ENCODE measurements around the gene MRPL55.
"Not testable (repeated sequence)": the region's sequence is repeated elsewhere in the genome, so short reads cannot be mapped to it uniquely, and the experiment has no call there.

MRPL55 gene

DNA sequence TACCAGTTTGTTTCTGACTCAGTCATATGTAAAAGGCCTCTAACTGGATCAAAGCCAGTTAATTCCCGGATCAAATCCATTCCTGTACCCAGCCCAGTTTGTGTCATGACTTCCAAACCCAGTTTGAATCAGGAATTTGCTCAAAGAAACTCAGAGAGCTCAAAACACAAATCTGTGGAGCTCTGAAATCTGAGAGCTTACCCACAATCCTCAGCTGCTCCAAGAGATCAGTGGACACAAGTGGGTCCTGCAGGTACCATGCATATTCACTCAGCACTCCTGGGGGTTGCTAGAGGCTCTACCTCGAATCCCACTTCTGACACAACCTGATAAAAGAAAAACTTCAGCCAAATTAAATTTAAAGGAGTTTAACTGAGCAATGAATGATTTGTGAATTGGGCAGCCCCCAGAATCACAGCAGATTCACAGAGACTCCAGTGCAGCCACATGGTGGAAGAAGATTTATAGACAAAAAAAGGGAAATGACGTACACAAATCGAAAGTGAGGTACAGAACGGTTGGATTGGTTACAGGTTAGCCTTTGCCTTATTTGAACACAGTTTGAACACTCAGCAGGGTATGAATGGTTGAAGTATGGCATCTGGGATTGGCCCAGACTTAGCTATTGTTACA, 11.9 kb upstream of the MRPL55 start:
- peak; percentile 46 for DNase-seq (ENCODE audit: low read depth)
- TF ChIP-seq, protein P1, sequence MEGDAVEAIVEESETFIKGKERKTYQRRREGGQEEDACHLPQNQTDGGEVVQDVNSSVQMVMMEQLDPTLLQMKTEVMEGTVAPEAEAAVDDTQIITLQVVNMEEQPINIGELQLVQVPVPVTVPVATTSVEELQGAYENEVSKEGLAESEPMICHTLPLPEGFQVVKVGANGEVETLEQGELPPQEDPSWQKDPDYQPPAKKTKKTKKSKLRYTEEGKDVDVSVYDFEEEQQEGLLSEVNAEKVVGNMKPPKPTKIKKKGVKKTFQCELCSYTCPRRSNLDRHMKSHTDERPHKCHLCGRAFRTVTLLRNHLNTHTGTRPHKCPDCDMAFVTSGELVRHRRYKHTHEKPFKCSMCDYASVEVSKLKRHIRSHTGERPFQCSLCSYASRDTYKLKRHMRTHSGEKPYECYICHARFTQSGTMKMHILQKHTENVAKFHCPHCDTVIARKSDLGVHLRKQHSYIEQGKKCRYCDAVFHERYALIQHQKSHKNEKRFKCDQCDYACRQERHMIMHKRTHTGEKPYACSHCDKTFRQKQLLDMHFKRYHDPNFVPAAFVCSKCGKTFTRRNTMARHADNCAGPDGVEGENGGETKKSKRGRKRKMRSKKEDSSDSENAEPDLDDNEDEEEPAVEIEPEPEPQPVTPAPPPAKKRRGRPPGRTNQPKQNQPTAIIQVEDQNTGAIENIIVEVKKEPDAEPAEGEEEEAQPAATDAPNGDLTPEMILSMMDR (IDR thresholded peaks at IDR 0.05; ENCODE audit: insufficient read depth, low read depth, low read length, missing control alignments): no peak

DNA sequence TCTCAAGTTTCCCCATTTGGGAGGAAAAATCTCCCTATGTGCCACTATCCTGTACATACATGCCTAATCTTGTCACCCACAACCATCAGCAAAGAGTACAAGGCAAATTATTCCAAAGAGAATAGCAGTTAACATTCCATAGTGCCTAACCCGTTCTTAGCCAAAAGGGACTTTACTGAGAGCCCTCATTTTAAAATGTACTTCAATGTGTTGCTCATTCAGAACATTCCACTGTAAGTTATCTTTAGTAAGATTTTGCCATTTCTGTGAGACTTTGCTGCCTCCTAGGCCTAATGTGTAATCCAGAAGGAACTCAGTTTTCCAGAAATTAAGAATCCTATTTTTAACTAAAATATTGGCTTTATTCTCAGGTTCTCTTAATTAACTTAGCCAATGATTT, 11.3 kb upstream of the MRPL55 start:
- DNase-seq (ENCODE audit: low read depth): no peak
- no peak overlapping the region for H3K4me3 ChIP-seq (ENCODE audit: low read length)
- TF ChIP-seq, protein P1 (IDR thresholded peaks at IDR 0.05; ENCODE audit: insufficient read depth, low read depth, low read length, missing control alignments): no peak

More for the DNA sequence above, 11.9 kb upstream of the MRPL55 start:
- no peak overlapping the region for H3K4me3 ChIP-seq (ENCODE audit: low read length)

DNA sequence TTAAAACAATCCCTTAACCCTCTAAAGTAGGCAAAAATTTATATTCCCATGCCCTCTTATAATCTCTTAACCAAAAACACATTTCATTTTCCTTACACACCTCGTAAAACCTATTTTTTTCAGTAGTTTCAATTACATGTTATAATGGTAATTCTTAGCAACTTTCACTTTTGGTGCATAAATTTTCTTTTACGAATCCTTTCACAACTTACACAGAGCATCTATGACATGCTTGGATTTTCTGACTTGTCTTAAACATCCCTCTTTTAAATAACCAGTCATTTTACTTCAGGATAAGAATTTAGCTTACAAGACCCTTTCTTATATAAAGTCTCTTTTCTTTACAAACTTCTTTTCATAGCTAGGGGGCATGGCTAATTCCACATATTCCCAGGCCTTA, 8.9 kb upstream of the MRPL55 start:
- TF ChIP-seq, protein P1 (IDR thresholded peaks at IDR 0.05; ENCODE audit: insufficient read depth, low read depth, low read length, missing control alignments): no peak
- no peak for DNase-seq (ENCODE audit: low read depth)

DNA sequence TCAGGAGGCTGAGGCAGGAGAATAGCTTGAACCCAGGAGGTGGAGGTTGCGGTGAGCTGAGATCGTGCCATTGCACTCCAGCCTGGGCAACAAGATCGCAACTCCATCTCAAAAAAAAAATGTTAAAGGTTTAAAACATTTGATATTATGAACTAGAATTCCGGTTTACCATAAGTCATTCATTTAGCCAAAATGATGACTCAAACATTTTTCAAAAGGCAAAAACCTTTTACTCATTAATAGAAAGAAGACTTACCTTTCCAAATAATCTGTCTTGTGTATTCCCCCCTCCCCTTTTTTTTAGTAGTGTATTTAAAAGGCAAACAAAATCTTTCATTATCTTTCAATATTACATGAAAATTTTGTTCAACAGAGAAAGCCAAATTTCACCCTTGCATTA, 8.2 kb upstream of the MRPL55 start:
- H3K4me3 ChIP-seq (ENCODE audit: low read length): no peak overlapping the region
- DNase-seq (ENCODE audit: low read depth): no peak
- TF ChIP-seq, protein P1 (IDR thresholded peaks at IDR 0.05; ENCODE audit: insufficient read depth, low read depth, low read length, missing control alignments): no peak

More for the DNA sequence above, 8.9 kb upstream of the MRPL55 start:
- no peak overlapping the region for H3K4me3 ChIP-seq (ENCODE audit: low read length)

DNA sequence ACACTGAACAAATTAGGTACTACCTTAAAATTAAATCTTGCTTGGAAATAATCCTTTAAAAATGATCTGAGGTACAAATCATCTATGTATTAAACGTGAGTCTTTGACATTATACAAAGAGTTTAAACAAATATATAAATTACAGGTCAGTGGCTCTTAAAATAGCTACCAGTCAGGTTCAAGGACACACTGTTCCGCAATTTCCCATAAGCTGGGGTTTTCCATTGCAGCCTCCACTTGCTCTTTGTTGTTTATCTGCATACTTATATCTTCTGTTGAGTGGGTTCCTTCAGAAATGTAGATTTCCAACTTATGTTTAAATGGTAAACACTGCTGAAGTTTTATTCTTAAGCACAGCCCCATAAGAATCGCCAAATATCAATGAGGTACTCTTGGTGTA, 5.7 kb upstream of the MRPL55 start:
- TF ChIP-seq, protein P1 (IDR thresholded peaks at IDR 0.05; ENCODE audit: insufficient read depth, low read depth, low read length, missing control alignments): no peak
- no peak for DNase-seq (ENCODE audit: low read depth)
- no peak overlapping the region for H3K4me3 ChIP-seq (ENCODE audit: low read length)

DNA sequence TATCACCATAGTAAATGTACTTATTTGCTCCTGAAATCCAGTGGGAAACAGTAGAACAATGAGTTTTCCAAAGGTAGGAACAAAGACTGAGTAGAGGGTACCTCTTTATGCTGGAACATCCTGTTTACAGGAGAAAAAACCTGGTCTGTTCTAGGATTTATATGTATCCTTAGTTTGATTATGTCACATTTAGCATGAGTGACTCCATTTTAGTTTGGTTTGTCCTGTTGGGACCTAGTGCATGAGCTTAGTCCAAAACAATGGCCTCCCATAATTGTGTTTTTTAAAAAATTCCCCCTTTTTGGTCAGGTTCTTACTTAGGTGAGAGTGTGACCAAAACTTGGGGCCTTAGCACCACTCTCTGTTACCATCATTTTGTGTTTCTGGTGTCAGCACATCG, 3.5 kb upstream of the MRPL55 start:
- no peak overlapping the region for H3K4me3 ChIP-seq (ENCODE audit: low read length)
- DNase-seq (ENCODE audit: low read depth): no peak
- TF ChIP-seq, protein P1 (IDR thresholded peaks at IDR 0.05; ENCODE audit: insufficient read depth, low read depth, low read length, missing control alignments): no peak

DNA sequence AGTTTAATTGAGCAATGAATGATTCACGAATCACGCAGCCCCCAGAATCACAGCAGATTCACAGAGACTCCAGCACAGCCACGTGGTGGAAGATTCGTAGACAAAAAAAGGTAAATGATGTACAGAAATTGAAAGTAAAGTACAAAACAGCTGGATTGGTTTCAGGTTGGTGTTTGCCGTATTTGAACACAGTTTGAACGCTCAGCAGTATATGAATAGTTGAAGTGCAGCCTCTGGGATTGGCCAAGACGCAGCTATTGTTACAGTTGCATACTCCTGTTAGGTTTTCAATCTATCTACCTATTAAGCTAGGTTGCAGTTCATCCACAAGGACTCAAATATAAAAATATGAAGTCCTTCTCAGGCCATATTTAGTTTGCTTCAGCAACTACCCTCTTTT, 3.1 kb upstream of the MRPL55 start:
- no peak overlapping the region for H3K4me3 ChIP-seq (ENCODE audit: low read length)
- TF ChIP-seq, protein P1 (IDR thresholded peaks at IDR 0.05; ENCODE audit: insufficient read depth, low read depth, low read length, missing control alignments): no peak
- no peak for DNase-seq (ENCODE audit: low read depth)

DNA sequence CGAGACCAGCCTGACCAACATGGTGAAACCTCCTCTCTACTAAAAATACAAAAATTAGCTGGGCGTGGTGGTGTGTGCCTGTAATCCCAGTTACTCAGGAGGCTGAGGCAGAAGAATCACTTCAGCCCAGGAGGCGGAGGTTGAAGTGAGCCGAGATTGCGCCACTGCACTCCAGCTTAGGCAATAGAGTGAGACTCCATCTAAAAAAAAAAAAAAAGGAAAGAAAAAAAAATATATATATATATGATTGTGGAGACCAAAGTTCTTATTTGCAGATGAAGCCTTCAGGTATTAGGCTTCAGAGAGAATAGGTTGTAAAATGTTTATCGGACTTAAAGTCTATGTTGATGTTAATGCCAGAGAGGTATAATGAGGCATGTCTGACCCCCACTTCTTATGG, 2.2 kb upstream of the MRPL55 start:
- DNase-seq (ENCODE audit: low read depth); H3K4me3 ChIP-seq (ENCODE audit: low read length): not testable (repeated sequence)

All from epithelial cell of esophagus (primary cell).